ENCODE measurements around the gene S100A7.

S100A7 gene

GRCh38 chr1:153460551-153460950, at the start of gene S100A7:
Gene S100A7 (minus strand): TSS chr1:153460651. CDS start chr1:153459013, 1,638 bp downstream.
- no peak for DNase-seq

GRCh38 chr1:153509729-153510354, 49.4 kb upstream of the S100A7 start:
- peak in 1 of 2 donors; percentile 33 for DNase-seq

- DNase-seq: no peak
These were observed 48.6 kb upstream of the S100A7 start for GRCh38 chr1:153509036-153509435.

GRCh38 chr1:153507926-153508583, 47.6 kb upstream of the S100A7 start:
- DNase-seq: no peak

- no peak for DNase-seq
These were observed 46.5 kb upstream of the S100A7 start for GRCh38 chr1:153506831-153507413.

GRCh38 chr1:153506386-153506785, 45.9 kb upstream of the S100A7 start:
- DNase-seq: no peak

GRCh38 chr1:153505576-153505975, 45.1 kb upstream of the S100A7 start:
- no peak for DNase-seq

- no peak for DNase-seq
These were observed 43.3 kb upstream of the S100A7 start for GRCh38 chr1:153503766-153504165.

- no peak for DNase-seq
These were observed 38.3 kb upstream of the S100A7 start for GRCh38 chr1:153498746-153499145.

- no peak for DNase-seq
These were observed 35.1 kb upstream of the S100A7 start for GRCh38 chr1:153495536-153495935.

- DNase-seq: peak; percentile 65 to 86
These were observed 34.6 kb upstream of the S100A7 start for GRCh38 chr1:153494976-153495535.

- no peak for DNase-seq
These were observed 33.0 kb upstream of the S100A7 start for GRCh38 chr1:153493343-153493960.

- peak in 1 of 2 donors; percentile 60 for DNase-seq
These were observed 30.0 kb upstream of the S100A7 start for GRCh38 chr1:153490272-153491051.

- no peak for DNase-seq
These were observed 28.3 kb upstream of the S100A7 start for GRCh38 chr1:153488731-153489130.

- no peak for DNase-seq
These were observed 27.3 kb upstream of the S100A7 start for GRCh38 chr1:153487707-153488106.

GRCh38 chr1:153485863-153486262, 25.4 kb upstream of the S100A7 start:
- DNase-seq: no peak

- DNase-seq: no peak
These were observed 23.3 kb upstream of the S100A7 start for GRCh38 chr1:153483776-153484175.

- DNase-seq: no peak
These were observed 20.7 kb upstream of the S100A7 start for GRCh38 chr1:153481124-153481523.

- no peak for DNase-seq
These were observed 18.5 kb upstream of the S100A7 start for GRCh38 chr1:153478692-153479618.

- DNase-seq: no peak
These were observed 17.7 kb upstream of the S100A7 start for GRCh38 chr1:153478047-153478691.

- DNase-seq: no peak
These were observed 16.1 kb upstream of the S100A7 start for GRCh38 chr1:153476491-153477093.

All from bone marrow (tissue), 2 donors.